Islet of Langerhans (tissue), 1 donor: ENCODE results near the gene EVA1C.
"Not testable (repeated sequence)": the region's sequence is repeated elsewhere in the genome, so short reads cannot be mapped to it uniquely, and the experiment has no call there.

Source experiments
- FAIRE-seq: peaks from one replicate; lab custom pipeline; 2011; peaks lifted over from hg19 to GRCh38; lab: Jason Lieb, UNC

Gene EVA1C

GRCh38 chr21:32531561-32531960 lies 119.1 kb downstream of the EVA1C start:
- FAIRE-seq = not testable (repeated sequence)

GRCh38 chr21:32532636-32533035 lies 120.1 kb downstream of the EVA1C start:
- FAIRE-seq = no peak

DNA sequence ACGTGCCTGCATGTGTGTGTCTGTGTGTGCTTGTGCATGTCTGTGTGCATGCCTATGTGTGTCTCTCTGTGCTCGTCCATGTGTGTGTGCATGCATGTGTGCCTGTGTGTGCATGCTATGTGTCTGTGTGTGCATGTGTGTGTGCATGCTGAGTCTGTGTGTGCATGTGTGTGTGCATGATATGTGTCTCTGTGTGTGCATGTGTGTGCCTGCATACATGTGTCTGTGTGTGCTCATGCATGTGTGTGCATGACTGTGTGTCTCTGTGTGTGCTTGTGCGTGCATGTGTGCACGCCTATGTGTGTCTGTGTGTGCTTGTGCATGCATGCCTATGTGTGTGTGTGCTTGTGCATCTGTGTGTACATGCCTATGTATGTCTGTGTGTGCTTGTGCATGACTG lies 120.5 kb downstream of the EVA1C start:
- no peak for FAIRE-seq

- no peak for FAIRE-seq
These were observed 121.1 kb downstream of the EVA1C start for GRCh38 chr21:32533611-32534010.

DNA sequence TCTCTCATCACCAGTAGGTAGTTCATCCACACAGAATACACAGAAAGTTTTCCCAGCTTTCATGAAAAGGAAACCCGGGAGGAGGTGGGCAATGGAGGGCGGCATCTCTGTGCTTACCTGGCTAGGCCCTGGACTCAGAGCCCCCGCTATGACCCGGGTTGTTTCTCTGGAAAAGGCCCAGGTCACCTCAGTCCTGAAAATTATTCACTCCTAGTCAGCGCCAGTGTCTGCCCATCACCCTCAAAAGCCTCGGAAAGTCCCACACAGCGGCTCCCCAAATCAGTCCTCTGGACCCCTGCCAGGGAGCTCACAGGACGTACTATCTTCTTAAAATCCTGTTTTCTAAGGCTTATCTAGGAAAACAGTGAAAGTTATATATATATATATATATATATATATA lies 121.6 kb downstream of the EVA1C start:
- FAIRE-seq = no peak

- FAIRE-seq = no peak
These were observed 123.1 kb downstream of the EVA1C start for GRCh38 chr21:32535612-32536011.

DNA sequence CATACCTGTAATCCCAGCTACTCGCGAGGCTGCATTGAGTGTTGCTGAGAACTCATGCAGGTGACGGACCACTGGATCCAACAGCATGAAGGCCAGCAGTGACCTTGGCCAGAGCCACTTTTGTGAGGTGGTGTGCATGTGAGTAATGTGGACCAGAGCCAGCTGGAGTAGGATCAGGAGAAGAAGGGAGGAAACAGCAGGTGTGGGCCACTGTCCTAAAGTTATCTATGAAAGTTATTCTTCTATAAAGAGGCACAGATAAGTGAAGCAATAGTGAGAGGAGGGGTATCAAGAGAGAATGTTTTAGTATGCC lies 125.0 kb downstream of the EVA1C start:
- FAIRE-seq = no peak

GRCh38 chr21:32538147-32538792 lies 125.8 kb downstream of the EVA1C start:
- no peak for FAIRE-seq

GRCh38 chr21:32539378-32539777 lies 126.9 kb downstream of the EVA1C start:
- no peak for FAIRE-seq

- FAIRE-seq = not testable (repeated sequence)
These were observed 130.6 kb downstream of the EVA1C start for GRCh38 chr21:32543056-32543455.

GRCh38 chr21:32543975-32544374 lies 131.5 kb downstream of the EVA1C start:
- FAIRE-seq = no peak

DNA sequence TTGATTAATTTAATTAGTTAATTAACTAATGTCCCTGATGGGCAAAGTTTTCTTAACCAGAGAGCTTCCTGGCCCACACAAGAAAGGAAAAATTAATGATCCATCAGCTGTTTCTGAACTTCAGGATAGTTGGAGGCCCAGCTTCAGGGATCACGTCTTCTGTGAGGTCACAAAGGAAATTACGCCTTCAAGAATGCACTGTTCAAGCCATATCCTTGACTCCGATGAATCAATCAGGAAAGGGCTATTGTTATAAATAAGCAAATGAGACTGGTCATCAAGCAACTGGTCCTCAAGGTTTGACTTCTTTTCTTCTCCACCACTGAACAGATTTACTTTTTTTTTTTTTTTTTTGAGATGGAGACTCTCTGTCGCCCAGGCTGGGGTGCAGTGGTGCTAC lies 132.2 kb downstream of the EVA1C start:
- FAIRE-seq = no peak

DNA sequence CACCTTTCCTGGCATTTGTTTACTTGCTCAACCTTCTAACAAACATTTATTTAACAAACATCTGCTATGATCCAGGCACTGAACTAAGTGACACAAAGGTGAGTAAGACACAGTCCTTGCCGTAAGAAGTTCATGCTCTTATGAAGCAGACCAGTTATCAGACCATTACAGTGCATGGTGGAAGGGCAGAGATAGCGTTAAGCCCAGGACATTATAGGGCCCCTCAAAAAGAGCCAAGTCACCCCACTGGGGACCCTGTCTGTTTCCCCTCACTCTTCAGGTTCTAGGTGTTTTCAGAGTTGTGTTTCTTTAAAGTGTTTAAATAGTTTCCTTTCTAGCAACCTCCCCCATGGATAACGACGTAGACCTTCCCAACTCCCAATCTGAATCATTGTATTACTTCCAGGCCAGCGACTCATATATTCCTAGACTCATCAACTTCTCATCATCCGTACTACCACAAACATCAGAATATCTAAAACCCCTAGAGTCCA lies 133.5 kb downstream of the EVA1C start:
- FAIRE-seq = no peak

DNA sequence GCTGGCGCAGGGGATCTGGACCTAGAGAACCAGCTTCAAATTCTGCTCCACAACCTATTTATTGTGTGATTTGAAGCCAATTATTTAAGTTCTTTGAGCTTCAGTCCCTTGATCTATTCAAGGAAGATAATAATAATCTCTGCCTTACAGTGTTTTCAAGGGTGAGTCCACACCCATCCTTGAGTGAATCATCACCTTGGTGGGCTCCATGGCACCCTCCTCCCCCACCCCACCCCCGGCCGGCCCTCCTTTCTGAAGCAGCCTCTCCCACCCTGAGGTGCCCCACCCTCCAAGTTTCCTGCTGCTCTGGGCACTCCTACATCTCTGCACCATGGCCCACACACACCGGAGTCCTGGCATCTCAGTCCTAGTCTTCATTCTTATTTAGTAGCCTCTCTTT lies 134.5 kb downstream of the EVA1C start:
- no peak for FAIRE-seq

GRCh38 chr21:32548978-32549377 lies 136.5 kb downstream of the EVA1C start:
- FAIRE-seq = no peak

- no peak for FAIRE-seq
These were observed 136.9 kb downstream of the EVA1C start for GRCh38 chr21:32549440-32549839.

DNA sequence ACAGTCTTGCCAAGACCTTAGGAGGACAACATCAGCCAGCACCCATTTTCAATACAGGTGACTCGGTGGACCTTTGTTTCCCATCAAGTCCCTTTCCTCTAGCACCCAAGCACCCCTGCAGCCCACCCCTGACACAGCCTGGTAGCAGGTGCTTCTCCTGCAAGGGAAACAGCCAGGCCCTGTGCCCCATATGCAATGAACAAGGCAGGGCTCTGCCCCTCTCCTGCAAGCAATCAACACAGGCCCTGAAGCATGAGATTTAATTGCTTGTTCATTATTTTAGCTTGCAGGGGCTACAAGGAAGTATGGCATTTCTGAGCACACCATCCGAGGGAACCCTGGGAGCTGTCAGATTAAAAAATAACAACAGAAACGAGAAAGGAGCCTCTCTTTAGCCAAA lies 137.4 kb downstream of the EVA1C start:
- no peak for FAIRE-seq

- no peak for FAIRE-seq
These were observed 142.5 kb downstream of the EVA1C start for GRCh38 chr21:32554832-32555638.

- FAIRE-seq = no peak
These were observed 145.6 kb downstream of the EVA1C start for GRCh38 chr21:32558106-32558505.

GRCh38 chr21:32559006-32559610 lies 146.6 kb downstream of the EVA1C start:
- no peak for FAIRE-seq

GRCh38 chr21:32560896-32561295 lies 148.4 kb downstream of the EVA1C start:
- no peak for FAIRE-seq

GRCh38 chr21:32561476-32561875 lies 149.0 kb downstream of the EVA1C start:
- FAIRE-seq = not testable (repeated sequence)

DNA sequence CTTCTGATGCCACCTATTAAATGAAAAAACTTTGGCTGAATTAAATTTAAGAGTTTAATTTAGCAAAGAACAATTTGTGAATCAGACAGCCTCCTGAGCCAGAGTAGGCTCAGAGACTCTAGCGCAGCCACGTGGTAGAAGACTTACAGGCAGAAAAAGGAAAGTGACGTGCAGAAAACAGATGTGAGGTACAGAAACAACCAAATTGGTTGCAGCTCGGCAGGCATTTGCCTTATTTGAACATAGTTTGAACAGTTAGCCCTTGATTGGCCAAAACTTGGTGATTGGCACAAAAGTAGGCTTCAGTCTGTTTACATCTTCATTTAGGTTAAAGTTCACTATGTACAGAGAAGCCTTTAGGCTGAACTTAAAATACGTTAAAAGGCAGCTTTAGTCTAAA lies 149.9 kb downstream of the EVA1C start:
- no peak for FAIRE-seq

- no peak for FAIRE-seq
These were observed 150.4 kb downstream of the EVA1C start for GRCh38 chr21:32562915-32563314.
